Epidermal melanocyte (primary cell): ENCODE data around the gene HDAC4.

ENCODE experiments used
- DNase-seq: peaks from one replicate; pipeline ENCODE4 v3.0.0; 2011; ENCODE audit warnings: low spot score; ENCODE audit not compliant: insufficient read length

The HDAC4 gene

DNA sequence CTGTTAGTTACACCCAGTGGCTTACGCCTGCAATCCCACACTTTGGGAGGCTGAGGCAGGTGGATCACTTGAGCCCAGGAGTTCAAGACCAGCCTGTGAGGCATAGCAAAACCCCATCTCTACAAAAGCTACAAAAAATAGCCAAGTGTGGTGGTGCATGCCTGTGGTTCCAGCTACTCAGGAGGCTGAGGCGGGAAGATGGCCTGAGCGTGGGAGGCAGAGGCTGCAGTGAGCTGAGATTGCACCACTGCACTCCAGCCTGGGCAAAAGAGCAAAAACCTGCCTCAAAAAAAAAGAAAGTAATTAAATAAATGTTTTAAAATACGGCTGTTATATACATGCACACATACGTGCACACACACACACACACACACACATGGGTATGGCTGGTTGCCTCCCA, 194.8 kb downstream of the HDAC4 start:
- DNase-seq: no peak

- no peak for DNase-seq
Measured at GRCh38 chr2:239204876-239205468, 195.8 kb downstream of the HDAC4 start.

- no peak for DNase-seq
Measured at GRCh38 chr2:239204136-239204875, 196.5 kb downstream of the HDAC4 start.

- no peak for DNase-seq
Measured at GRCh38 chr2:239203443-239204135, 197.2 kb downstream of the HDAC4 start.

DNA sequence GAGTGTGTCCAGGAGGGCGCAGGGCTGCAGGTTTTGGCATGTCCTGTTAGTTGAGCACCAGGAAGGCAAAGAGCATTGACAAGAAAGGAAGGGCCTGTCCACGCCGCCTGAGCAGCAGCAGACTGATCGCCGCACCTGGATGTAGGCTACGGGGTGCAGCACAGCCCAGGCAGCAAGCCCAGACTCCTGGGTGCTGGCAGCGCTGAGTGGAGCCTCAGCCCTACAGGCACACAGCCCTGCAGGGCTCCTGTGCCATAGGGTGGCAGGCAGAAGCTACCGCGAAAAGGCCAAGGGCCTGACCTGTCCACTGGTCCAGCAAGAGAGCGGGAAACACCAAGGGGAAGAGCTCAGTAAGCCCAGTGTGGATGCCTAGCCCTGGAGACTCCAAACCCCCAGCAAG, 198.0 kb downstream of the HDAC4 start:
- no peak for DNase-seq

GRCh38 chr2:239202343-239202742, 198.5 kb downstream of the HDAC4 start:
- DNase-seq: no peak

DNA sequence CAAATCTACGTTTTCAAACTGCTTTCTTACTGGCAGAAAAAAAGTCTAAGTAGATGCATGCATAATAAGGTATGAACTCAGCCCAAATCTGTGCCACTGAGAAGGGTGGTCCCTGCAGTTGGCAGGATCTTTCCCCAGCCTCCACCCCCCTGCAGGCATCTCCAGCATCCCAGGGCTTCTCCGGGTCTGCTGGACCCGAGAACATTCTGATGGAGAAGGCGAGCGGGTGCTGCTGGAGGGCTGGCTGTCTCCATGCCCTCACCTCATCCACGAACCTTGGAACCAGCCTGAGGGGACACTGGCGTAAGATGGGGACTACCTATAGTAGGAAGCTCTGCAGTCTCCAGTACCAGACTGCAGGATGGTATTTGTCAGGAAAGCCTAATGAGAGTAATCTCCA, 198.9 kb downstream of the HDAC4 start:
- DNase-seq: no peak

GRCh38 chr2:239201531-239201876, 199.3 kb downstream of the HDAC4 start:
- no peak for DNase-seq

GRCh38 chr2:239200646-239201530, 199.9 kb downstream of the HDAC4 start:
- no peak for DNase-seq

DNA sequence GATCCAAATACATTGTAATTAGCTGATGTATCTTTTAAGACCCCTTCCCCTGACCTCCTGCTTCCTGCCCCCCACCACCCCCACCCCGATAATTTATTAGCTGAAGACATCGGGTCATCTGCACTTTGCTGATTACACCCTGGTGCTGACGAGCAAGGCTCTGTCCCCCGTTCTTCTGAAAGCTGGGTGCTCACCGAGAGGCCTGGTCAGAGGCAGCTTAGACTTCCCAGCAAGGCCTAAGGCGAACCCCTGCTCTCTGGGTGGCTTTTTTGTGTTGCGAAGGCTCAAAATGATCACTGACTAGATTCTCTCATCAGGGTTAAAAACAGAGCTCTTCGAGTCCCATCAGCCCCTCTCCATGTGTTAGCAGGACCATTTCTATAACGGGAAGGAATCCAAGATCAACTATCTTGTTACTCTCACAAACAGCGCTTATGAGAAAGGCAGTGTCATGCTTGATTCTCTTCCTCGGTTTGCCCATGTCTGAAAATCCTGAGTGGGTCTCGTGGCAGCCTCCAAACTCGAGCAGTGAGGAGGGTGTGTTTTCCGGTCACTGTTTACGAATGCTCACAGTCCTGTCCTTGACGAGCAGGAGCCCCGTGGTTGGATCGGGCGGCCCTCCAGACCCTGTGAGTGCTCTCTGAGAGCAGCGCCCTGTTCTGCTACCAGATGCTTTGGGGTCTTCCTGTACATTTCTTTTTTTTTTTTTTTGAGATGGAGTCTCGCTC, 201.6 kb downstream of the HDAC4 start:
- no peak for DNase-seq

DNA sequence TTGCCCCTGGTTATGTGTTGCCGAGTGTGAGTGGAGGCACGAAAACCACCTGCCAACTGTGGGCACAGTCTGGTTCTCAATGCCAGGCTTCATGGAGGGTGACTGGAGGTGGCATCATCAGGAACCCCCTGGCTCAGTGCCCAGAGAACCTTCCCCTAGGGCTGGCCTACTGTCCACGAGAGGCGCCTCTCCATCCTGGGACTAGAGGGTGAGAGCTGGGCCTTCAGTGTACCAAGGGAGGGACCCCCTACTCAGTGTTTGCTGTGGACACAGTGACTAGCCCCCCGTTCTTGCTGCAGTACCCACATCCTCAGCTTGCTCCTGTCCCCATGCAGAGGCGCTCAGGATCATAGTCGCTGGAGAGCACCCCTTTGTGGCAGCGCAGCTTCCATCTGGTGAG, 202.6 kb downstream of the HDAC4 start:
- DNase-seq: no peak

DNA sequence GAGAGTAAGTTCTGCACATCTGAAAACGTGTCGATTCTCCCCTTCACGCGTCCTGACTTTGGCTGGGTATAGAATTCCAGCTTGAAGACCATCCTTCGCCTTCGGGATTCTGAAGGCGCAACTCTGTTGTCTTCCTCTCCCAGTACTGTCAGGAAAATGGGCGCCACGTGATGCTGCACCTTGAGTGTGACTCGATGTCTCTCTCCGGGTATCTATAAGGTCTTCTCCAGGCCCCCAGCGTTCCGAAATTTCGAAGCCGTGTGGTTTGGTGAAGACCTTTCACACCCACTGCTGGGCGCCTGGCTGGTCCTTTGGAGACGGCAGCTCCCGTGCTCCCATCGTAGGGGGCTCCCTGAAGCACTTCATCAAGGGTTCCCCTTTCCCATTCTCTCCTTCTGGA, 203.7 kb downstream of the HDAC4 start:
- no peak for DNase-seq

- DNase-seq: no peak
Measured at GRCh38 chr2:239196474-239197021, 204.3 kb downstream of the HDAC4 start.

GRCh38 chr2:239195992-239196391, 204.8 kb downstream of the HDAC4 start:
- no peak for DNase-seq

DNA sequence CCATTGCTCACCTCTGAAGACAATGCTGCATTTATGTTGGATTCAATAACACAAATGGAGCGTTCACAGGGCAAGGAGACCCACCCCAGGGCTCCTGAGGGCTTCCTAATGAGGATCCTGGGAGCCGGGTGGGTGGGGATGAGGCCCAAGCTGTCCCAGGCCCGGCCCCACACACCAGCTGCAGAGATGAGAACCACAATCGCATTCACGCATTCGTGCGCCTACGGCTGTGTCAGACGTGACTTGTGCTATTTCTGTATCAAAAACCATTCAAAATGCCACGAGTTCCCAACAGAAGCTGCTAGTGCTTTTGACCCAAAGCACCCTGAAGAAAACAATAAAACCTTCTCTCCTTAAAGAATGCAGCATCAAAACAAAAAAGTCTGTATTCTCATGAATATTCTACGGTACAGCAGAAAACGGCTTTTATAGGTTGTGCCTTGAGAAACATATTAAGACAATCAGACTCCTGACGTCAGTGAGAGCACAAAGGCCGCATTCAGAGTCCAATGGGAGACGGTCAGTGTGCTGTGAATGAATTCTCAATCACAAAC, 205.4 kb downstream of the HDAC4 start:
- peak; percentile 68 for DNase-seq

GRCh38 chr2:239194731-239195317, 206.0 kb downstream of the HDAC4 start:
- no peak for DNase-seq

DNA sequence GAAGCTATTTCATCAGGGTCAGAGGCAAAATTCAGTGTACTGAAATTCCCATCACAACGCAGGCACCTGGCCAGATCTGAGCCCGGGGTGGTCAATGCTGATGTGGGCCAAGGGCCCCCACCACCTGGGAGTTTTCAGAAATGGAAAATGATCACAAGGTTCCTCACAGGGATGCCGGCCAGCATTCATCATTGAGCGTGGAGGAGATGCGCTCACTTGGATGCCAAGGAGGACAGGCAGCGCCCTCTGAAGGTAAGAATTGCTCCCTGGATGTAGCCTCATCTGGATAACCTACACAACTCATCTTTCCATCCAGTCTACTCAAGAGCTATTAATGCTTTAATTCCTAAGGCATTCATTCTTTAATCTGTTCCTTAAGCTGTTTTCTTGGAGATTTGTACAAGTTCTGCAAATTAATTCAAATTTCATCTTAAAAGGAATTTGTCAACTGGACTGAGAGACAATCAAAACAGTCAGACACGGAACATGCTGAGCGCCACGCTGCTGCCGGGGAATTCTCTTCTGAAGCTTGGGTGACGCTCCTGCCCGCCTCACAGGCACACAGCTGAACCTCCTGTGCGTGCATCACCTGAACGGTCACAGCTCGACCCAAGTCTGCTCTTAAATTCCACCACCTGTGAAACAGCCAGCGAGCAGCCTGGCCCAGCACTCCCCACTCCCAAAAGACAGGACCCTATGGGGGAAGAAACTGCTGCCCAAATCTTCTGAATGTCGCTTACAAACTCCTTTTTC, 206.7 kb downstream of the HDAC4 start:
- DNase-seq: no peak

GRCh38 chr2:239193401-239193811, 207.4 kb downstream of the HDAC4 start:
- no peak for DNase-seq

DNA sequence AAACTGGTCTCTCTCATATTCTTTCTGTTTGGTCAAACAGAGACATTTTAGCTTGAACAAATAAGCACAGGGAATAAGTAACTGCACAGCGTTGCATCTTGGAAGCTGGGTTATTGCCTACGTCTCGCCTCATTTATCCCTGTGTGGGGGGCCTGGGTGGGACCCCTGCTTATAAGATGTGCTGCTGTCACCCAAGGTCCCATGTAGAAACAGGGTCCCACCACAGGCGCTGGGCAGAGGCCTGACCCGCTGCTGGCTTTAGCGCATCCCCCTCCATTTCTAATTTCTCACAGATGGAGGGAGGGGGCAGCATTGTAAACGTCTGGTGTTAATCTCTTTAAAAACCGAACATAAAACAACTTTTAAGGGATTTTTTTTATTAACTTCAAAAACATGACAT, 207.8 kb downstream of the HDAC4 start:
- no peak for DNase-seq
